OCI-LY1 (cell line): ENCODE measurements around the gene PLCG2.

Source experiments
- H2AFZ ChIP-seq: fragments of 200-600 bp; sonication (generic), shearing (Covaris generic); 2 replicates; pipeline ENCODE4 v1.6.0; 2014; ENCODE audit warnings: antibody characterized with exemption, mild to moderate bottlenecking, low read length
- H3F3A ChIP-seq: fragments of 200-600 bp; sonication (generic), shearing (Covaris generic); 2 replicates; pipeline ENCODE4 v1.6.0; 2014; ENCODE audit warnings: mild to moderate bottlenecking, antibody characterized with exemption, low read length, moderate library complexity; ENCODE audit not compliant: insufficient read depth
- H3K27ac ChIP-seq: fragments of 200-600 bp; sonication (generic); 2 replicates; pipeline ENCODE4 v1.5.1; 2014; ENCODE audit warnings: low read length, mixed run types, mild to moderate bottlenecking, low read depth; ENCODE audit not compliant: poor library complexity, severe bottlenecking
- H3K27me3 ChIP-seq: fragments of 200-600 bp; sonication (generic); 2 replicates; pipeline ENCODE4 v1.6.0; 2014; ENCODE audit warnings: antibody characterized with exemption, mild to moderate bottlenecking, low read length, moderate library complexity; ENCODE audit not compliant: insufficient read depth
- H3K36me3 ChIP-seq: fragments of 200-600 bp; sonication (generic); 2 replicates; pipeline ENCODE4 v1.6.1; 2014; ENCODE audit warnings: mild to moderate bottlenecking, antibody characterized with exemption, low read length, moderate library complexity, mixed read lengths; ENCODE audit not compliant: insufficient read depth
- H3K4me1 ChIP-seq: fragments of 200-600 bp; sonication (generic); 2 replicates; pipeline ENCODE4 v1.5.1; 2014; ENCODE audit warnings: mild to moderate bottlenecking, low read length, moderate library complexity; ENCODE audit not compliant: insufficient read depth, severe bottlenecking
- H3K4me2 ChIP-seq: fragments of 200-600 bp; sonication (generic), shearing (Covaris generic); 2 replicates; pipeline ENCODE4 v1.6.1; 2014; ENCODE audit warnings: low read length
- H3K4me3 ChIP-seq: fragments of 200-600 bp; sonication (generic); 2 replicates; pipeline ENCODE4 v1.5.1; 2014; ENCODE audit warnings: low read length, low read depth, mild to moderate bottlenecking, mixed read lengths; ENCODE audit not compliant: poor library complexity, severe bottlenecking
- H3K79me2 ChIP-seq: fragments of 200-600 bp; shearing (Covaris generic); 2 replicates; pipeline ENCODE4 v1.6.1; 2016; ENCODE audit warnings: mixed run types, low read length, mixed read lengths; ENCODE audit not compliant: insufficient read depth
- H3K9ac ChIP-seq: fragments of 200-600 bp; sonication (generic), shearing (Covaris generic); 2 replicates; pipeline ENCODE4 v1.6.1; 2014; ENCODE audit warnings: mild to moderate bottlenecking, low read length, mixed read lengths
- H3K9me2 ChIP-seq: fragments of 200-600 bp; sonication (generic), shearing (Covaris generic); 2 replicates; pipeline ENCODE4 v1.6.1; 2014; ENCODE audit warnings: low read depth, mild to moderate bottlenecking, low read length, mixed read lengths
- H3K9me3 ChIP-seq: fragments of 200-600 bp; shearing (Covaris generic); 2 replicates; pipeline ENCODE4 v1.6.1; 2014; ENCODE audit warnings: low read length, mixed read lengths
- H4K20me1 ChIP-seq: fragments of 200-600 bp; sonication (generic), shearing (Covaris generic); 2 replicates; pipeline ENCODE4 v1.6.0; 2016; ENCODE audit warnings: mild to moderate bottlenecking, low read length; ENCODE audit not compliant: insufficient read depth
- EZH2 ChIP-seq: fragments of 200-600 bp; sonication (generic), shearing (Covaris generic); IDR thresholded peaks from 2 replicates; pipeline ENCODE4 v1.8.0; 2017; ENCODE audit warnings: borderline replicate concordance, mixed run types, mild to moderate bottlenecking, antibody characterized with exemption, low read length, moderate library complexity, mixed read lengths
- TF ChIP-seq, protein P1 (sequence below): fragments of 200-600 bp; sonication (generic), shearing (Covaris generic); IDR thresholded peaks from 2 replicates; pipeline ENCODE4 v1.5.1; 2017; ENCODE audit warnings: mild to moderate bottlenecking, antibody characterized with exemption, low read length, moderate library complexity, mixed read lengths

PLCG2 gene

DNA sequence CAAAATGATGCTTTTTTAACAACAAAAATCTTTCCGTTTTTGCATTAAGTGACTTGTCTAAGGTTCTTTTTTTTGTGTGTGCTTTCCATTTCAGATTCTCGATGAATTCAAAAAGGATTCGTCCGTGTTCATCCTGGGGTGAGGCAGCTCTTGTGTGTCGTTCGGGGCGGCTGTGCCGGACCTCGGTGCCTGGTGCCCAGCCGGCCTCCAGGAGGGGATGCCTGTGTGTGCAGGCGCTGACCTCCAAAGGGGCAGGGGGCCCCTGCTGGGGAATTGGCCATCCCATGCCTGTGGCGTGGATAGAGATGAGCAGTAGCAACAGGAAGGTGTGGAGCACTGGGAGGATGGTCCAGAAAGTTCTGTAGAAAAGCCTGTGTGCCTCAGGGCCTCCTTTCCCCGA lies 101.7 kb downstream of the PLCG2 start:
- no peaks in the 10 kb centered on the region for H3K4me1 ChIP-seq
- no peaks in the 10 kb centered on the region for H3K79me2 ChIP-seq
- H2AFZ ChIP-seq = no peak overlapping the region
- H3K27ac ChIP-seq = no peak overlapping the region
- H3K9me2 ChIP-seq = no peaks in the 10 kb centered on the region
- TF ChIP-seq, protein P1, sequence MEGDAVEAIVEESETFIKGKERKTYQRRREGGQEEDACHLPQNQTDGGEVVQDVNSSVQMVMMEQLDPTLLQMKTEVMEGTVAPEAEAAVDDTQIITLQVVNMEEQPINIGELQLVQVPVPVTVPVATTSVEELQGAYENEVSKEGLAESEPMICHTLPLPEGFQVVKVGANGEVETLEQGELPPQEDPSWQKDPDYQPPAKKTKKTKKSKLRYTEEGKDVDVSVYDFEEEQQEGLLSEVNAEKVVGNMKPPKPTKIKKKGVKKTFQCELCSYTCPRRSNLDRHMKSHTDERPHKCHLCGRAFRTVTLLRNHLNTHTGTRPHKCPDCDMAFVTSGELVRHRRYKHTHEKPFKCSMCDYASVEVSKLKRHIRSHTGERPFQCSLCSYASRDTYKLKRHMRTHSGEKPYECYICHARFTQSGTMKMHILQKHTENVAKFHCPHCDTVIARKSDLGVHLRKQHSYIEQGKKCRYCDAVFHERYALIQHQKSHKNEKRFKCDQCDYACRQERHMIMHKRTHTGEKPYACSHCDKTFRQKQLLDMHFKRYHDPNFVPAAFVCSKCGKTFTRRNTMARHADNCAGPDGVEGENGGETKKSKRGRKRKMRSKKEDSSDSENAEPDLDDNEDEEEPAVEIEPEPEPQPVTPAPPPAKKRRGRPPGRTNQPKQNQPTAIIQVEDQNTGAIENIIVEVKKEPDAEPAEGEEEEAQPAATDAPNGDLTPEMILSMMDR = no peak
- TF ChIP-seq EZH2 = no peak
- H3K36me3 ChIP-seq = peaks cover 95% of the 10 kb centered on the region
- H3K27me3 ChIP-seq = no peaks in the 10 kb centered on the region
- H3F3A ChIP-seq = no peaks in the 10 kb centered on the region; the same call in 1 of the 2 replicates
- H3K4me2 ChIP-seq = no peak overlapping the region
- no peak overlapping the region for H3K9ac ChIP-seq
- H4K20me1 ChIP-seq = no peaks in the 10 kb centered on the region
- H3K9me3 ChIP-seq = no peaks in the 10 kb centered on the region
- H3K4me3 ChIP-seq = no peak overlapping the region

- Histone ChIP-seq H3K36me3 (peaks cover 95% of the 10 kb centered on the region), H3K9me2 (no peaks in the 10 kb centered on the region), H3K4me3 (no peak overlapping the region), H3K79me2 (no peaks in the 10 kb centered on the region), H3K27me3 (no peaks in the 10 kb centered on the region), H3F3A (no peaks in the 10 kb centered on the region; the same call in 1 of the 2 replicates), H3K9me3 (no peaks in the 10 kb centered on the region), H2AFZ (no peak overlapping the region), H3K27ac (no peak overlapping the region), H3K4me2 (no peak overlapping the region), H3K9ac (no peak overlapping the region), H4K20me1 (no peaks in the 10 kb centered on the region), H3K4me1 (no peaks in the 10 kb centered on the region)
- no peak for TF ChIP-seq EZH2
- TF ChIP-seq, protein P1 = no peak
Measured at GRCh38 chr16:81881228-81881627, 102.1 kb downstream of the PLCG2 start.

DNA sequence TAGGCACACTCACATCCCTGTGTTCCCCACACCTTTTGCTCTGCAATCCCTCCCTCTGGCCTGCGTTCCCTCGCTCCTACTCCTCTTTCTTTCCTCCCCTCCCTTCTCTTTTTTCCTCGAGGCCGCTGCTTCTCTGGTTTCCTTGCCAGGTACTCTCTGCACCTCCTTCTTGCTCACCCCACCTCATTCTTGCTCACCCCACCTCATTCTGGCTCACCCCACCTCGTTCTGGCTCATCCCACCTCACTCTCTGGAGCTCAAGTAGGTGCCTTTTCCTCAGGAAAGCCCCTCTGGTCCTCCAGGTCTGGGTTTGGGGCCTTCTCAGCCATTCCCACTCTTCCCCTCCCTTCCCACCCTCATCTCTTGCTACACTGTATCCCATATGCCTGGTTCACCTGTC lies 103.5 kb downstream of the PLCG2 start:
- H3K9me2 ChIP-seq = no peaks in the 10 kb centered on the region
- no peaks in the 10 kb centered on the region; the same call in 1 of the 2 replicates for H3F3A ChIP-seq
- H3K27ac ChIP-seq = no peak overlapping the region
- peaks cover 93% of the 10 kb centered on the region for H3K36me3 ChIP-seq
- H3K79me2 ChIP-seq = no peaks in the 10 kb centered on the region
- no peaks in the 10 kb centered on the region for H4K20me1 ChIP-seq
- no peak for TF ChIP-seq EZH2
- TF ChIP-seq, protein P1 = no peak
- H2AFZ ChIP-seq = no peak overlapping the region
- H3K4me3 ChIP-seq = no peak overlapping the region
- no peak overlapping the region for H3K4me2 ChIP-seq
- H3K9ac ChIP-seq = no peak overlapping the region
- no peaks in the 10 kb centered on the region for H3K9me3 ChIP-seq
- no peaks in the 10 kb centered on the region for H3K27me3 ChIP-seq
- no peaks in the 10 kb centered on the region for H3K4me1 ChIP-seq
